Fibroblast of skin of back (primary cell): ENCODE data around the gene NAT8L.

Source experiments
- DNase-seq: peaks from one replicate; pipeline ENCODE4 v3.0.0-alpha.2; 2013

The NAT8L gene

GRCh38 chr4:2064276-2064991 is 5.3 kb downstream of the NAT8L start:
- DNase-seq: no peak

GRCh38 chr4:2065106-2065930 is 6.2 kb downstream of the NAT8L start:
- DNase-seq: no peak

GRCh38 chr4:2066011-2066551 is 7.0 kb downstream of the NAT8L start:
- DNase-seq: no peak

GRCh38 chr4:2066571-2067445 is 7.7 kb downstream of the NAT8L start:
- no peak for DNase-seq

- DNase-seq: no peak
These were observed 8.5 kb downstream of the NAT8L start for GRCh38 chr4:2067446-2068197.

- DNase-seq: no peak
These were observed 9.0 kb downstream of the NAT8L start for GRCh38 chr4:2068198-2068470.

GRCh38 chr4:2068566-2068965 is 9.4 kb downstream of the NAT8L start:
- DNase-seq: no peak

GRCh38 chr4:2069161-2069971 is 10.2 kb downstream of the NAT8L start:
- DNase-seq: no peak

GRCh38 chr4:2069986-2070385 is 10.9 kb downstream of the NAT8L start:
- DNase-seq: no peak

- DNase-seq: no peak
These were observed 11.5 kb downstream of the NAT8L start for GRCh38 chr4:2070421-2071251.

- no peak for DNase-seq
These were observed 12.3 kb downstream of the NAT8L start for GRCh38 chr4:2071252-2071911.

GRCh38 chr4:2071912-2072867 is 13.1 kb downstream of the NAT8L start:
- no peak for DNase-seq

- no peak for DNase-seq
These were observed 14.1 kb downstream of the NAT8L start for GRCh38 chr4:2072971-2073807.

GRCh38 chr4:2073808-2074481 is 14.8 kb downstream of the NAT8L start:
- DNase-seq: no peak

- DNase-seq: no peak
These were observed 15.5 kb downstream of the NAT8L start for GRCh38 chr4:2074588-2074987.

- no peak for DNase-seq
These were observed 16.3 kb downstream of the NAT8L start for GRCh38 chr4:2075171-2075986.
